ENCODE measurements around the gene FXYD5. TPM values are rescaled to one million over a fixed set of nuclear protein-coding genes. Genes with fewer than 3 reads are reported as not detected.
"Not testable (repeated sequence)": the region's sequence is repeated elsewhere in the genome, so short reads cannot be mapped to it uniquely, and the experiment has no call there.

FXYD5 gene
- total RNA-seq, 1 experiment from 2014 or later = 123 TPM

- TF ChIP-seq MAX (IDR thresholded peaks at IDR 0.05) = no peak
Measured at GRCh38 chr19:35151273-35152065, 3.1 kb upstream of the FXYD5 start (continued).

- H4K20me1 ChIP-seq (ENCODE audit: insufficient read depth); intact Hi-C loops (cut with micrococcal nuclease); H3K9ac ChIP-seq (ENCODE audit: low read length); H2AFZ ChIP-seq (ENCODE audit: low read depth, low read length, poor library complexity, severe bottlenecking); DNase-seq (ENCODE audit: low read depth, low spot score); H3K27ac ChIP-seq (ENCODE audit: low read depth, low read length); H3K9me3 ChIP-seq (ENCODE audit: control insufficient read depth in 1 of 2, insufficient read depth in 1 of 2, low read depth in 1 of 2, low read length in 2 of 2); H3K9me2 ChIP-seq (ENCODE audit: insufficient read depth); POLR2A ChIA-PET; BruUV-seq (replicated peaks); RAD21 ChIA-PET (ENCODE audit: low non-redundant PET in 1 of 2, low total read pairs in 2 of 2, uncharacterized antibody in 2 of 2, unreplicated experiment in 2 of 2); H3K27me3 ChIP-seq (ENCODE audit: insufficient read depth, low read length); ATAC-seq: not testable (repeated sequence)
- CTCF ChIA-PET = interaction anchor here (1.4 to 1.5 kb wide), 4 partner anchors 11 to 97 kb away, joined by 5 to 9 read pairs (median 6); no protein-coding TSS in a partner anchor
- Histone ChIP-seq H3K4me2 (ENCODE audit: low read length) (peak overlapping the region; percentile 98), H3K4me3 (replicated peaks in 1 of 2; ENCODE audit: low read depth in 1 of 2, low read length in 2 of 2) (peak overlapping the region in 1 of 2 experiments; percentile 95; a peak in 1 of 4 replicates), H3K79me2 (ENCODE audit: insufficient read depth, low read length) (peaks cover 30% of the 10 kb centered on the region; the same call in 1 of the 2 replicates), H3K4me1 (ENCODE audit: control insufficient read depth in 1 of 2, insufficient read depth in 2 of 2, low read length in 2 of 2) (peaks cover 8 to 42% of the 10 kb centered on the region in 2 experiments), H3K36me3 (ENCODE audit: control insufficient read depth in 1 of 2, insufficient read depth in 2 of 2, low read length in 2 of 2) (peaks cover 1 to 16% of the 10 kb centered on the region in 2 experiments; a peak in 3 of 4 replicates)
Measured at GRCh38 chr19:35153129-35153522, 1.4 kb upstream of the FXYD5 start.

- intact Hi-C loops (cut with micrococcal nuclease) = no loop called here
- H3K9me2 ChIP-seq (ENCODE audit: insufficient read depth) = no peaks in the 10 kb centered on the region
- CTCF ChIA-PET = interaction anchor here (1.0 to 1.5 kb wide), 7 partner anchors 8 to 98 kb away, joined by 3 to 7 read pairs (median 5); partner anchors contain the start of gene LGI4
- H3K4me3 ChIP-seq (replicated peaks in 1 of 2; ENCODE audit: low read depth in 1 of 2, low read length in 2 of 2) = peak overlapping the region; percentile 75 to 95
- peaks cover 6 to 23% of the 10 kb centered on the region in 2 experiments; a peak in 3 of 4 replicates for H3K36me3 ChIP-seq (ENCODE audit: control insufficient read depth in 1 of 2, insufficient read depth in 2 of 2, low read length in 2 of 2)
- DNase-seq (ENCODE audit: low read depth, low spot score) (no peak), ATAC-seq (peak; percentile 74)
- H3K27me3 ChIP-seq (ENCODE audit: insufficient read depth, low read length) = no peaks in the 10 kb centered on the region
- RAD21 ChIA-PET (ENCODE audit: low non-redundant PET in 1 of 2, low total read pairs in 2 of 2, uncharacterized antibody in 2 of 2, unreplicated experiment in 2 of 2) = interaction anchor here (0.6 kb wide), 2 partner anchors 15 to 116 kb away, joined by 3 to 5 read pairs; no protein-coding TSS in a partner anchor
- peaks cover 8 to 42% of the 10 kb centered on the region in 2 experiments for H3K4me1 ChIP-seq (ENCODE audit: control insufficient read depth in 1 of 2, insufficient read depth in 2 of 2, low read length in 2 of 2)
- peaks cover 30% of the 10 kb centered on the region; the same call in 1 of the 2 replicates for H3K79me2 ChIP-seq (ENCODE audit: insufficient read depth, low read length)
- H3K9me3 ChIP-seq (ENCODE audit: control insufficient read depth in 1 of 2, insufficient read depth in 1 of 2, low read depth in 1 of 2, low read length in 2 of 2) = no peaks in the 10 kb centered on the region
- H4K20me1 ChIP-seq (ENCODE audit: insufficient read depth) = no peaks in the 10 kb centered on the region
- POLR2A ChIA-PET = no interaction called here
- peak overlapping the region; percentile 93 for H3K9ac ChIP-seq (ENCODE audit: low read length)
- H2AFZ ChIP-seq (ENCODE audit: low read depth, low read length, poor library complexity, severe bottlenecking) = no peak overlapping the region
- H3K4me2 ChIP-seq (ENCODE audit: low read length) = peak overlapping the region; percentile 98
- TF ChIP-seq ZBTB33 (IDR thresholded peaks at IDR 0.05; ENCODE audit: extremely low read depth, insufficient replicate concordance, low read length) = no peak
- no peak for TF ChIP-seq CEBPB (IDR thresholded peaks at IDR 0.05; ENCODE audit: low read depth)
- peak; percentile 26; the same call in 1 of the 2 replicates for TF ChIP-seq RAD21 (IDR thresholded peaks at IDR 0.05; ENCODE audit: low read depth)
- TF ChIP-seq CTCF (IDR thresholded peaks at IDR 0.05 in 2 of 3, conservative IDR thresholded peaks at IDR 0.05 in 1 of 3; ENCODE audit: borderline replicate concordance in 1 of 3, insufficient read depth in 1 of 3, low read depth in 2 of 3, low read length in 2 of 3) = peak; percentile 22 to 72 (median 68); a peak in 5 of 6 replicates
- no peak for TF ChIP-seq SRF (IDR thresholded peaks at IDR 0.05; ENCODE audit: low read depth)
- BruUV-seq (replicated peaks) = no TSS peak
- peak overlapping the region; percentile 87 for H3K27ac ChIP-seq (ENCODE audit: low read depth, low read length)
Measured at GRCh38 chr19:35153701-35154524, 622 bp upstream of the FXYD5 start.
